HG03159 (cell line): ENCODE data around the gene CTIF.

Experiments used
- ATAC-seq: cut with Tn5 transposase; IDR thresholded peaks from one replicate; pipeline ENCODE4 v1.9.1; 2021; ENCODE audit warnings: mild to moderate bottlenecking, moderate library complexity; ENCODE audit not compliant: unreplicated experiment

Gene CTIF

DNA sequence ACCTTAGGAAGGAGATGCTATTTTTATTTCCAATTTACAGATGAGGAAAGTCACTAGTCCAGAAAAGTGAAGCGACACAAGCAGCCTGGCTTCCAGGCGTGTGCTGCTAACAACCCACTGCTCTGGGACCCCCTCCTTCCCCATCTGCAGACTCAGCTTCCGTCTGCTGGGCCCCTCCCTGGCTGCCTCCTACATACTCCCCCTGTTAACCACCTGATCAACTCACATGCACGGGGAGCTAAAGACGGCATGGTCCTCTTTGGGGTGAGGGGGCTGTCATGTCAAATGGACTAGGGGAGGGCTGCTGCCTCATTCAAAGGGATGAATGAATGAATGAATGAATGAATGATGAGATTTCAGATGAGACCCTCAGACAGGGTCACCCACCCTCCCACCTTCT, 184.2 kb downstream of the CTIF start:
- ATAC-seq: no peak

GRCh38 chr18:48723837-48724236, 185.0 kb downstream of the CTIF start:
- ATAC-seq: no peak

DNA sequence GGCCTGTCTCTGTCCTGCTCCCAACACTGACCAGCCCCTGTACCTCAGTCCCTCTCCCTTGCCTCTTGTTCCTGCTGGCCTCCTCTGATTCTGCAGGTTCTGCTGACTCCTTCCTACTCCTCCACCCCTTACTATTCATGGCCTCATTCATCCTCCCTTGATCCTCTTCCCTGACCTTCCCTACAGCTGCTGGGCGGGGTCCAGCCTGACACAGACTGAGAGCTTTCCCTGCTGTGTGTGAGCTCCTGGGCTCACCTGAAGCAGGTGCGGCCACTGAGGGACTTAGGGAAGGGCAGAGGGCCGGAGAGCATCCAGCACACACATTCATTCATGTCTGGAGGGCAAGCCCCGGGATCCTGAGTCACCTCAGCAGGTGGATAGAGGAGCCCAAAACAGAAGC, 185.6 kb downstream of the CTIF start:
- no peak for ATAC-seq

DNA sequence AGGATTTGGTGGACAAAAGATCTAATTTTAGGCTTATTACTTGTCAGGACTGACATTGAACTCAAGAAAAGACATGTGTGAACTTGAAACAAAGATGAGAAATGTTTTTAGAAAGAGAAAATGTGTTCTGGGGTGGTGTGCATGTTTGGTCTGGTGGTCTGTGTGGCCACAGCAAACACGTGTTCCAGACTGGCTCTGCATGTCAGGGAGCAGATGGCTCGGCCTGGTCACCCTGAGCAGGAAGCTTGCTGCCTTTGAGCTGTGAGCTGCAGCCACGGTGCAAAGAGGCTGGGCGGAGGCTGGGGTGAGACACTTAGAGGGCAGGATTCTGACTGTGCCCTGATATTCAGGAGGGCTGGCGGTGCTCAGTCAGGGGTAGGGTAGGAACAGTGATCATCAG, 186.1 kb downstream of the CTIF start:
- ATAC-seq: no peak

DNA sequence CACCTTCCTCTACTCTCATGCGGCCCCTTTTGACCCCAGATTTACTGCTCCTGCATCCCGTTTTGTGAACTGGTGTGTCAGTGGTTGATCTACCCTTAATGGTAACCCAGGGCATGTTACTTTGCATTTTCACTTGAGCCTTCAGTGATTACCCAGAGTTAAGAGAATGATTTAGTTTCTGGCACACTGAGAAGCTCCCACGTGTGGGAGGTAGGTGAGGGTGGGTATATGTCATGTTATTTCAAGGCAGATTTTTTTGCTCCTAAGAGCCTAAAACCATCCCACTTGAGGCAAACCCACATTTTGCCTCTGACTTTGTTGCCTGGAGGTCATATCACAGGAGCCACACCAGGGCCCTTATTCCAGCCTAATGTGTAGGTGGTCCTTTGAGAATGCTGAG, 186.7 kb downstream of the CTIF start:
- ATAC-seq: no peak

DNA sequence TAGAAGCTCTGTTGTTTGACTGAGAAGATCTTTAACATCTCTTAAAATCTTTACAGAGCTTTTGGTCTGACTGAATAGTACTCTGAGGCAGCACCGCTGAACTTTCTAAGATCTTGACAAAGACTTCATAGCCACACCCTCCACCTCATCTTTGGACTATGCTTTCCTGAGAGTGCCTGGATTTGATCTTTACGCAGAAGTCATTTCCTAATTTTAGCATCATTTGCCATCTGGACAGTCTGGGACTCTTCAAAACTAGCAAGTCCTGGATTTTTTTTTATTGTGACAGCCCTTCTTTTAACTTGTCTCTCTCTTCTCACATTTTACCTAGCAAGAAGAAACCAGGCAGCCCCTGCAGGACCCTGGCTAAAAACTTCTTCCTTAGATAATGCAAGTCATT, 188.8 kb downstream of the CTIF start:
- no peak for ATAC-seq

- no peak for ATAC-seq
Measured at GRCh38 chr18:48728204-48728833, 189.5 kb downstream of the CTIF start.

DNA sequence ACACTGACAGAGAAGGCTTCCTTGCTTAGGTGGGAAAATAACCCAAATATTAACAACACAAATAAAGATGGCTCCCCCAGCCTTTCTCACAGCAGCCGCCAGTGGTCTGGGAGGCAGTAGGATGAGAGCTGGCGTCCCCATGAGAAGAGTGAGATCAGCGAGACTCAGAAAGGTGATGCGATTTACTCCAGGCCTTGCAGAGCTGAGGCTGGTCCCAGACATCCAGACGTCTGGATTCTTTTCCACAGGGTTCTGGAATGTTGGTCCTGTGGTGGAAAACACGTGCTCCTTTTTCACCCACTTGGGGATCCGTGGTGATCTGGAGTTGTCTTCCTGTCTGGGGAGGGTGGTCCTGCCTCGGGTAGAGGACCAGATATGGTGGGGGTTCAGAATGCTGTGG, 190.6 kb downstream of the CTIF start:
- ATAC-seq: no peak

DNA sequence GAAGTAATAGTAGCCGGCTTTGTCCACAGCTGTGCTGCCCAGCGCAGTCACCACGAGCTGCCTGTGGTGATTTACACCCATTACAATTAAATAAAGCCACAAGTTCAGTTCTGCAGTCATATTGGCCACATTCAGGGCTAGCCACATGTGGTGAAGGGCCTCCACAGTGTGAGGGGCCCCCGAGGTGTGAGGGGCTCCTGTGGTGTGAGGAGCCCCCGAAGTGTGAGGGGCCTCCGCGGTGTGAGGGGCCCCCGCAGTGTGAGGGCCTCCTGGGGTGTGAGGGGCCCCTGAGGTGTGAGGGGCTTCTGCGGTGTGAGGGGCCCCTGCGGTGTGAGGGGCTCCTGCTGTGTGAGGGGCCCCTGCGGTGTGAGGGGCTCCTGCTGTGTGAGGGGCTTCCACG, 191.2 kb downstream of the CTIF start:
- no peak for ATAC-seq

DNA sequence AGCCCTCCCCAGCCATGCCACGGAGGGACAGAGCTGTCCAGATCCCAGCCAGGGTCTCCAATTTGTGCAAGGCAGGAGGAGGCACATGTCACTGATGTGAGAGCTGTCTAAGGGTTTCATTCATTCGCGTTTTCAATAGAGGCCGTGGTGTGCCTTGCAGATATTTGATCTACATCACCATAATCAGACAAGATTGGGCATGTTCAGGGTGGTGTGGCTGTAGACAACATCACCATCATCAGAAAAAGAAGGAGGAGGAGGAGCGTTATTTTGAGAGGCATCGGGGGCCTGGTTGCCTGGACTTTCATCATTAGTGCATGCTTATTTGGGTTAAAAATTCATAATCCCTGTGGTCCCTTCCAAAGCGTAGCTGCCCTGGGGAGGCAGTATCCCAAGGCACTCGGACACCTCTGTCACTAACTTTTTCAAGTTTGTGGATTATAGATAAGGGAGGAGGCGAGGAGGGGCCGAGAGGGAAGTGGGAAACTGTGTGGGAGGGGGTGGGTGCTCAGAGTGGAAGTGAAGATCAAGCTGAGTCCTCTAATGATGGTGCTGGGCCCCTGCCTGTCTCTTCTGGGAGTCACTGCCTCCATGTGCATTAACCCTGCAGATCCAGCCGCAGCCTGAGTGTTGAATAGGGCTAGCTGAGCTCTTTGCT, 194.1 kb downstream of the CTIF start:
- ATAC-seq: no peak

- ATAC-seq: no peak
Measured at GRCh38 chr18:48733643-48734253, 194.9 kb downstream of the CTIF start.

- ATAC-seq: no peak
Measured at GRCh38 chr18:48734460-48734859, 195.6 kb downstream of the CTIF start.

DNA sequence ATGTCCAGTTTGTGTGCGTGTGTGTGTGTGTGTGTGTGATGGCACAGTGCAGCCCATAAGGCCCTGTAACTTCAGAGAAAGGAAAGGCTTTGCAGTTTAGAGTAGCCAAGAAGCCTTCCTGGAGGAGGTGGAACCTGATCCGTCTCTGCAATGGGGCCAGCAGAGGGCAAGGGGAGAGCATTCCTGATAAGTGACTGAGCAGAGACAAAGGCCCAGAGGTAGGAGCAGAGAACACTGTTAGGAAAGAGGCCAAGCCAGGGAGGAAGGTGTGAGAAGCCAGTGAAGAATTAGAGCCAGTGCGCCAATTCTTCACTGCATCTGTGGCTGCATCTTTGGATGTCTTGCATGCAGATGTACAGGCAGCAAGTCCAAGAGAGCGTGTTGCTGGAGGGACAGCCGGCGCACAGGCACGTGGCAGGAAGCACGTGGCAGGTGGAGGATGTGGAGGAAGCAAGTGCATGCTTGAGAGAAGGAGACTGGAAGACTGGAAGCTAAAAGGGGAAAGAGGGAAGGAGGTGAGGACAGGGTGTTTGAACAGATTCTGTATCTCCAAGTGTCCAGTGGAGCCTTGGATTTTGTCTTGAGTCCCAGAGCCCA, 196.3 kb downstream of the CTIF start:
- no peak for ATAC-seq

GRCh38 chr18:48735681-48736255, 196.9 kb downstream of the CTIF start:
- no peak for ATAC-seq

GRCh38 chr18:48736321-48737260, 197.8 kb downstream of the CTIF start:
- ATAC-seq: no peak

GRCh38 chr18:48739266-48740067, 200.6 kb downstream of the CTIF start:
- ATAC-seq: no peak

DNA sequence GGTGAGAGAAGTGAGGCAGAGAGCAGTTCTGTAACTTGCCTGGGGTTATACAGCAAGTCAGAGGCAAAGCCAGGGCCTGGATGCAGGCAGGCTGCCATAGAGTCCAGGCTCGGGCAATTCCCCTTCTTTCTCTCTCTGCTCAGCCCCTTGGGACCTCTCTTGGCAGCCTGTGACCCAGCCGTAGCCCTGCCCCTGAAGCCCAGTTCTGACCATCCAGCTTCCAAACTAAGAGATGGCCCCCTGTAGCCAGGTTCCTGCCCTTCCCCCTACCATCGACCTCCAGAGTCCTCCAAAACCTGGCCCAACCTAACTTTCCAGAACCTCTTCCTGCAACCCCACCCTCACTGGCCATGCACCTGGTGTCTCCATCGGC, 201.2 kb downstream of the CTIF start:
- no peak for ATAC-seq

- no peak for ATAC-seq
Measured at GRCh38 chr18:48740851-48741485, 202.1 kb downstream of the CTIF start.

GRCh38 chr18:48741866-48742265, 203.0 kb downstream of the CTIF start:
- no peak for ATAC-seq
